Umbilical cord (tissue), 2 donors: ENCODE results near the gene RAC2. TPM values are rescaled to one million over a fixed set of nuclear protein-coding genes. Genes with fewer than 3 reads are reported as not detected.

Experiments
- DNase-seq: peaks from one replicate; pipeline ENCODE4 v3.0.0-alpha.2; 2015; ENCODE audit warnings: low spot score
- total RNA-seq: library from RNA; depleted of rRNA; stranded (reverse); fragments of >200 nt; gene quantifications from one replicate; pipeline ENCODE4 v1.2.3, GENCODE V29; 2014; ENCODE audit warnings: low replicate concordance; ENCODE audit not compliant: insufficient read depth

RAC2 gene
- total RNA-seq, 1 donor from 2014 or later = 17.3 TPM

- no peak for DNase-seq
These were observed 66.3 kb downstream of the RAC2 start for GRCh38 chr22:37177755-37178154.

- no peak for DNase-seq
These were observed 66.8 kb downstream of the RAC2 start for GRCh38 chr22:37177221-37177620.

GRCh38 chr22:37176464-37177061 lies 67.5 kb downstream of the RAC2 start:
- DNase-seq = peak; percentile 95

GRCh38 chr22:37175414-37176281 lies 68.4 kb downstream of the RAC2 start:
- DNase-seq = peak; percentile 31

Other genes with a start within 250 kb of the RAC2 start
- 12.5 TPM for gene TST, start 224.8 kb downstream of the RAC2 start, total RNA-seq
- 60.2 TPM for gene MPST, start 224.5 kb downstream of the RAC2 start, total RNA-seq
- gene KCTD17, start 192.5 kb downstream of the RAC2 start, total RNA-seq = 19.0 TPM
- gene TMPRSS6, start 134.6 kb downstream of the RAC2 start, total RNA-seq = not detected
- not detected for gene IL2RB, start 94.4 kb downstream of the RAC2 start, total RNA-seq
- gene C1QTNF6, start 56.0 kb downstream of the RAC2 start, total RNA-seq = 13.0 TPM
- 1.7 TPM for gene SSTR3, start 31.8 kb downstream of the RAC2 start, total RNA-seq
- 44.8 TPM for gene CYTH4, start 38.2 kb upstream of the RAC2 start, total RNA-seq
- 0.24 TPM for gene ELFN2, start 183.2 kb upstream of the RAC2 start, total RNA-seq
- 20.7 TPM for gene MFNG, start 242.1 kb upstream of the RAC2 start, total RNA-seq